Vagina (tissue), 2 donors: Measurements from ENCODE around the gene ZIC2. TPM values are rescaled to one million over a fixed set of nuclear protein-coding genes. Genes with fewer than 3 reads are reported as not detected.

ENCODE experiments used
- DNase-seq, 2 donors: peaks; one replicate each; pipeline ENCODE4 v3.0.0-alpha.2; 2017; ENCODE audit errors: extremely low spot score in 2 of 2
- H3K27ac ChIP-seq: fragments of 200-600 bp; sonication (generic); one replicate; pipeline ENCODE4 v1.5.1; 2019
- H3K27me3 ChIP-seq: fragments of 200-600 bp; sonication (generic); one replicate; pipeline ENCODE4 v1.5.1; 2019
- H3K36me3 ChIP-seq, 2 donors: fragments of 200-600 bp; sonication (generic); one replicate each; pipeline ENCODE4 v1.5.1; 2017 to 2019
- H3K4me1 ChIP-seq: fragments of 200-600 bp; sonication (generic); one replicate; pipeline ENCODE4 v1.5.1; 2019
- H3K4me3 ChIP-seq, 2 donors: fragments of 200-600 bp; sonication (generic); 1 replicate in 1 of 2; 2 replicates in 1 of 2; pipeline ENCODE4 v1.5.1; 2016 to 2019
- H3K9me3 ChIP-seq: fragments of 200-600 bp; sonication (generic); one replicate; pipeline ENCODE4 v1.5.1; 2019
- POLR2A ChIP-seq, 2 donors: fragments of 450-650 bp; IDR thresholded peaks; one replicate each; pipeline ENCODE4 v1.6.1; 2017; ENCODE audit warnings: antibody characterized with exemption in 2 of 2, mild to moderate bottlenecking in 2 of 2, moderate library complexity in 2 of 2
- POLR2AphosphoS5 ChIP-seq, 2 donors: sonication (generic); formaldehyde crosslinking; IDR thresholded peaks; one replicate each; pipeline ENCODE4 v1.9.0; 2017; ENCODE audit warnings: antibody characterized with exemption in 2 of 2, mild to moderate bottlenecking in 2 of 2, low read depth in 1 of 2; ENCODE audit not compliant: insufficient read depth in 1 of 2
- intact Hi-C: fragments of 100-400 bp; cut with DNase I; formaldehyde crosslinking; loops from one replicate; pipeline ENCODE4 v1.15.1; 2023
- total RNA-seq: library from RNA; depleted of rRNA; stranded (reverse); fragments of >200 nt; gene quantifications from one replicate; pipeline ENCODE4 v1.2.3, GENCODE V29; 2016
- TF ChIP-seq, protein P1 (sequence below), 3 experiments: fragments of 450-650 bp in 2 of 3; fragments of 200-600 bp in 1 of 3; sonication (generic) in 1 of 3; IDR thresholded peaks; one replicate each; pipeline ENCODE4 v1.5.1; 2017 to 2019; ENCODE audit warnings: antibody characterized with exemption in 3 of 3, mild to moderate bottlenecking in 2 of 3, moderate library complexity in 2 of 3

Gene ZIC2
- total RNA-seq, 1 donor from 2014 or later = not detected

DNA sequence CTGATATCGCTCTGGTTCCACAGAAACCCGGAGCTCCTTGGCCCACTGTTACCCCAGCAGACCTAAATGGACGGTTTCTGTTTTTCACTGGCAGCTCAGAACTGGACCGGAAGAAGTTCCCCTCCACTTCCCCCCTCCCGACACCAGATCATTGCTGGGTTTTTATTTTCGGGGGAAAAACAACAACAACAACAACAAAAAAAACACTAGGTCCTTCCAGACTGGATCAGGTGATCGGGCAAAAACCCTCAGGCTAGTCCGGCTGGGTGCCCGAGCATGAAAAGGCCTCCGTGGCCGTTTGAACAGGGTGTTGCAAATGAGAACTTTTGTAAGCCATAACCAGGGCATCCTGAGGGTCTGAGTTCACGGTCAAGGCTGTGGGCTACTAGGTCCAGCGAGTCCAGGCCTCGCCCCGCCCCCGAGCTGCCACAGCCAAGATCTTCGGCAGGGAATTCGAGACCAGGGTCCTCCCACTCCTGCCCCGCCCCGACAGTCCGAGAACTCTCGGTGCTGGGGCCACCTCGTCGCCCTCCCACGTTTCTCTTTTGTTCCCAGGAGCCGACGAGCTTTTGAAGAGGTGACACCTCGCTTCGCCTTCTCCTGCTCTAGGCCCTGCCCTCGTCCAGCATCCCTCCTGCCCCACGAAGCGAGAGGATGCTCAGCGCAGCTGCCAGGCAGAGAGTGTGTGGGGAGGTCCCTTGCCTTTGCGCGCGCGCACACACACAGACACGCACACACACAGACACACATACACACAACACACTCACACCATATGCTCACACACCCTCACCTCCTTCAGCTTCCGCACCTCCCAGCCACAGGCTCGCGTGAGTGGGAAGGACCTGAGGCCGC lies 8.8 kb downstream of the ZIC2 start:
- Histone ChIP-seq H3K4me1 (peaks cover 11% of the 10 kb centered on the region), H3K27me3 (peaks cover 34% of the 10 kb centered on the region), H3K9me3 (no peaks in the 10 kb centered on the region), H3K36me3 (no peaks in the 10 kb centered on the region), H3K4me3 (no peak overlapping the region), H3K27ac (no peak overlapping the region)
- no peak for DNase-seq
- intact Hi-C loops = no loop called here
- TF ChIP-seq, protein P1, sequence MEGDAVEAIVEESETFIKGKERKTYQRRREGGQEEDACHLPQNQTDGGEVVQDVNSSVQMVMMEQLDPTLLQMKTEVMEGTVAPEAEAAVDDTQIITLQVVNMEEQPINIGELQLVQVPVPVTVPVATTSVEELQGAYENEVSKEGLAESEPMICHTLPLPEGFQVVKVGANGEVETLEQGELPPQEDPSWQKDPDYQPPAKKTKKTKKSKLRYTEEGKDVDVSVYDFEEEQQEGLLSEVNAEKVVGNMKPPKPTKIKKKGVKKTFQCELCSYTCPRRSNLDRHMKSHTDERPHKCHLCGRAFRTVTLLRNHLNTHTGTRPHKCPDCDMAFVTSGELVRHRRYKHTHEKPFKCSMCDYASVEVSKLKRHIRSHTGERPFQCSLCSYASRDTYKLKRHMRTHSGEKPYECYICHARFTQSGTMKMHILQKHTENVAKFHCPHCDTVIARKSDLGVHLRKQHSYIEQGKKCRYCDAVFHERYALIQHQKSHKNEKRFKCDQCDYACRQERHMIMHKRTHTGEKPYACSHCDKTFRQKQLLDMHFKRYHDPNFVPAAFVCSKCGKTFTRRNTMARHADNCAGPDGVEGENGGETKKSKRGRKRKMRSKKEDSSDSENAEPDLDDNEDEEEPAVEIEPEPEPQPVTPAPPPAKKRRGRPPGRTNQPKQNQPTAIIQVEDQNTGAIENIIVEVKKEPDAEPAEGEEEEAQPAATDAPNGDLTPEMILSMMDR (IDR thresholded peaks at IDR 0.05) = no peak
- TF ChIP-seq POLR2AphosphoS5 (IDR thresholded peaks at IDR 0.05; ENCODE audit: insufficient read depth in 1 of 2, low read depth in 1 of 2) (no peak), POLR2A (IDR thresholded peaks at IDR 0.05) (no peak)

DNA sequence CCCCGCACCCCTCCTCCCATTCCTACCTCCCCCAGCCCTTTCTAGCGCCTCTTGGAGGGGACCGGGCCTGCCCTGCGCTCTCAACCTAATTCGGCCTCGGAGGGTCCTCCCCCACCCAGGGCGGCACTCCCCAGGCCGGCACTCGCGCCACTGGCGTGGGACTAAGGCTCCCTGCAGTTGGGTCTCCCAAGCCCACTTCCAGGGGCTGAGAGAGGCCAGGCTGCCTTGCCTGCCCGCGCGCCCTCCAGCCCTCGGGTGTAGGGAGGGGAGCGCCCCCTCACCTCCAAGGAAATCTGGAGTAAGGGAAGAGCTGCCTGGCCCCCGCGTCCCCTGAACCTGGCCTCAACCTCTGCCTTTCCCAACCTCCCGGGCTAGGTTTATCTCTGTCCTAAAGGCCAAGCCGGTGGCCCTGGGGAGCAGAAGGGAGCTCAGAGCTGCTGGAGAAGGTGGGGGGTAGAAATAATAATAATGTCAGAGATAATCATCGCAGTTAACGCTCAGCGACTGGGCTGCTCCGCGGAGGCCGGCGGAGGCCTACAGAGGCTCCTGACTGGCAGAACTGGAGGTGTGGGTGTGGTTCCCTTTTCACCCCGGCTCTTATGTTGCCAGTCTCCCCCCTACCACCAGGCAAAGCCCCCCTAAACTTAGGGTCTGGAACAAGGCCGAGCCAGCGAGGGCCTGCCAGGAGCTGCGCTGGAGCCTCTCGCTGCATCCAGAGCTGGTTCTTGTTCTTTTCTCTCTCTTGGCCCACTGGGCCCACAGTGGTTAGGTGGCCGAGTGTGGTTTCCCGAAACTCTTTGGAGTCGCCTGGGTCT lies 9.6 kb downstream of the ZIC2 start:
- Histone ChIP-seq H3K36me3 (no peaks in the 10 kb centered on the region), H3K27me3 (peaks cover 34% of the 10 kb centered on the region), H3K9me3 (no peaks in the 10 kb centered on the region), H3K4me3 (no peak overlapping the region), H3K4me1 (peaks cover 11% of the 10 kb centered on the region), H3K27ac (no peak overlapping the region)
- intact Hi-C loops = no loop called here
- DNase-seq = no peak
- TF ChIP-seq POLR2AphosphoS5 (IDR thresholded peaks at IDR 0.05; ENCODE audit: insufficient read depth in 1 of 2, low read depth in 1 of 2) (no peak), POLR2A (IDR thresholded peaks at IDR 0.05) (no peak)
- TF ChIP-seq, protein P1 (IDR thresholded peaks at IDR 0.05) = no peak

DNA sequence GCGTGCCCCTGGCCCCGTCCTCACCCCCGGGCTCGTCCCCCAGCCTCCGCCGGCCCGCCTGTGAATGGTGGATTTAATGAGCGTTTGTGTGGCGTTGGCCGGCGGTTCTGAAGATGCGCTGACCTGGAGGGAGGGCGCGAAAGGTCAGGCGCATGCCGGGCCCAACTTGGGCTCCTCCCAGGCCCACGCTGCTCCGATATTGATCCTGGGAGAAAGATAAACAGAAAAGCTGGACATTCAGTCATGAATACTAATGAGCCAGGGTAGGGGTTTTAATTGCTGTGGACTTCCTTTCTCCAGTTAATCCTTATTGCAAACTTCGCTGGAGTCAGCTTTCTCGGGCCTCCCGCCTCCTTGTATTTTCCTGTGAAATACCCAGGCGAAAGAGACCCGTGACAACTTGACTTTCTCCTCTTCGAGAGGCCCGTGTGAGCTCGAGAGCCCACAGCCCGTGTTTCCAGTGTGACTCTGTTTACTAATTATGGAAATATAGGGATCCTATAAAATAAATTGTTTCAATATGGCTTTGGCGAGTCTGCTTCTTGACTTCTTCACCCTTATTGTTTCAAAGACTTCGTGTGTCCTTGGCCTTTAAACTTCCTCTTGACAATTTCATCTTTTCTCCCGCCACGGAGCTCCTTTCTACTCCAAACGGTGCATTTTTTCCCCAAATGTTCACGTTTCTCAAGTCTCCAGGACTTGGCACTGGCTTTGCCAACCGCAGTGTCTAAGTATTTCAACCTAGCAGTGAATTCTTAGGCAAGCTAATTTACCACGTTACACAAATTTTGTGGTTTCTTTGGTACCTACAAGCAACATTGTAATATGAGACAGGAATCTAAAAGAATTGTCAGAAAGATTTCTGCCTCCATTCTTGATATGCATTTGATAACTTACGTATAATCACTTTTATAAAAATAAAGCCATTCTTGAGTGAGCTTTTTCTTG lies 10.5 kb downstream of the ZIC2 start:
- intact Hi-C loops = no loop called here
- Histone ChIP-seq H3K36me3 (no peaks in the 10 kb centered on the region), H3K4me1 (peaks cover 11% of the 10 kb centered on the region), H3K27ac (no peak overlapping the region), H3K9me3 (no peaks in the 10 kb centered on the region), H3K27me3 (peaks cover 33% of the 10 kb centered on the region), H3K4me3 (no peak overlapping the region)
- no peak for DNase-seq
- TF ChIP-seq, protein P1 (IDR thresholded peaks at IDR 0.05) = no peak
- TF ChIP-seq POLR2A (IDR thresholded peaks at IDR 0.05) (no peak), POLR2AphosphoS5 (IDR thresholded peaks at IDR 0.05; ENCODE audit: insufficient read depth in 1 of 2, low read depth in 1 of 2) (no peak)

DNA sequence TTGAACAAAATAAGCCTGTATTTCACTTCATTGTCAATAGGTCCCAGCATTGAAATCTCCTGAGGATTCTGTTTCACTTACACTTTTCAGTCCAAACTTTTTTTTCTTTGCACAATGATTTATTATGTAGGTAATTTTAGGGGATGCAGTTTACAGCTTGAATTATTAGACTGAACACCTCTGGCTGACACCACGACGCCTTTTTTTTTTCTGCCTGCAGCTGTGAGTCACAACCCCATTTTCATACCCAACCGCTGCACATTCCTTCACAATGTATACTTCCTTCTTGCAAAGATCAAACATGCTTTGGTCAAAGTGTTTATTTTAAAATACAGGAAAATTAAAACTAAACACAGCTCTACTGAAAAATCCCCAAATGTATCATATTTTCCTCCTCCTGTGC lies 11.4 kb downstream of the ZIC2 start:
- H3K4me3 ChIP-seq = no peak overlapping the region
- peaks cover 37% of the 10 kb centered on the region for H3K27me3 ChIP-seq
- H3K27ac ChIP-seq = no peak overlapping the region
- H3K9me3 ChIP-seq = no peaks in the 10 kb centered on the region
- peaks cover 11% of the 10 kb centered on the region for H3K4me1 ChIP-seq
- DNase-seq = no peak
- no peak for TF ChIP-seq POLR2A (IDR thresholded peaks at IDR 0.05)
- TF ChIP-seq, protein P1 (IDR thresholded peaks at IDR 0.05) = no peak
- no peak for TF ChIP-seq POLR2AphosphoS5 (IDR thresholded peaks at IDR 0.05; ENCODE audit: insufficient read depth in 1 of 2, low read depth in 1 of 2)
- no peaks in the 10 kb centered on the region for H3K36me3 ChIP-seq
- intact Hi-C loops = no loop called here
